GM12873 (cell line): ENCODE results near the gene ZNF668.

Experiments
- TF ChIP-seq, protein P1 (sequence below): IDR thresholded peaks from 2 replicates; pipeline ENCODE4 v1.5.1; 2012; ENCODE audit warnings: low read depth, mild to moderate bottlenecking, moderate library complexity, low read length, control low read depth; ENCODE audit not compliant: insufficient read depth; ENCODE audit errors: missing control alignments

Gene ZNF668

DNA sequence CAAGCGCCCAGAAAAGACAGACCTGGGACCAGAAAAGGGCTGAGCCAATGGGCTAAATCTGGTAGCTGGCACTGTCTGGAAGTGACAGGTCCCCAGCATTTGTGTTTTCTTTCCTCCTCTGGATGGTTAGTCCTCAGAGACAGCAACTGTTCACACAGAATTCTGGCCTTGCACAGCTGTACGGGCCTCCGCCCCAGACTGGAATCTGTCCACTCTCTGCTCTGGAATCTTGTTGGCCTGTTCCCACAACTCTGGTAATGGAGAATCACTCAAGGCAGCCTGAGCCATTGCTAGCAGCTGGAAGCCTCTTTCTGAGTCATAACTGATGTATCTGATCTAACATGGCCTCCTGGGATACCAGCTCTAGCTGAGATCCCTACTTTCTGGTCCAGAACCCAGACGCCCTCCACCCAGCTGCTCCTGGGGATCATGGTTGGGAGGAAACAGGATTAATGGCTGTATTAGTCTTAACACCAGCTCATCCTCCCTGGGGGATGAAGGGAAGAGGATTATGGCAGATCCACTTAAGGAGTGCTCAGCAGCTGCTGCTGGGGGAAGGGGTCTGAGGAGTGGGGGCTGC lies 9.1 kb downstream of the ZNF668 start:
- TF ChIP-seq, protein P1, sequence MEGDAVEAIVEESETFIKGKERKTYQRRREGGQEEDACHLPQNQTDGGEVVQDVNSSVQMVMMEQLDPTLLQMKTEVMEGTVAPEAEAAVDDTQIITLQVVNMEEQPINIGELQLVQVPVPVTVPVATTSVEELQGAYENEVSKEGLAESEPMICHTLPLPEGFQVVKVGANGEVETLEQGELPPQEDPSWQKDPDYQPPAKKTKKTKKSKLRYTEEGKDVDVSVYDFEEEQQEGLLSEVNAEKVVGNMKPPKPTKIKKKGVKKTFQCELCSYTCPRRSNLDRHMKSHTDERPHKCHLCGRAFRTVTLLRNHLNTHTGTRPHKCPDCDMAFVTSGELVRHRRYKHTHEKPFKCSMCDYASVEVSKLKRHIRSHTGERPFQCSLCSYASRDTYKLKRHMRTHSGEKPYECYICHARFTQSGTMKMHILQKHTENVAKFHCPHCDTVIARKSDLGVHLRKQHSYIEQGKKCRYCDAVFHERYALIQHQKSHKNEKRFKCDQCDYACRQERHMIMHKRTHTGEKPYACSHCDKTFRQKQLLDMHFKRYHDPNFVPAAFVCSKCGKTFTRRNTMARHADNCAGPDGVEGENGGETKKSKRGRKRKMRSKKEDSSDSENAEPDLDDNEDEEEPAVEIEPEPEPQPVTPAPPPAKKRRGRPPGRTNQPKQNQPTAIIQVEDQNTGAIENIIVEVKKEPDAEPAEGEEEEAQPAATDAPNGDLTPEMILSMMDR = no peak

DNA sequence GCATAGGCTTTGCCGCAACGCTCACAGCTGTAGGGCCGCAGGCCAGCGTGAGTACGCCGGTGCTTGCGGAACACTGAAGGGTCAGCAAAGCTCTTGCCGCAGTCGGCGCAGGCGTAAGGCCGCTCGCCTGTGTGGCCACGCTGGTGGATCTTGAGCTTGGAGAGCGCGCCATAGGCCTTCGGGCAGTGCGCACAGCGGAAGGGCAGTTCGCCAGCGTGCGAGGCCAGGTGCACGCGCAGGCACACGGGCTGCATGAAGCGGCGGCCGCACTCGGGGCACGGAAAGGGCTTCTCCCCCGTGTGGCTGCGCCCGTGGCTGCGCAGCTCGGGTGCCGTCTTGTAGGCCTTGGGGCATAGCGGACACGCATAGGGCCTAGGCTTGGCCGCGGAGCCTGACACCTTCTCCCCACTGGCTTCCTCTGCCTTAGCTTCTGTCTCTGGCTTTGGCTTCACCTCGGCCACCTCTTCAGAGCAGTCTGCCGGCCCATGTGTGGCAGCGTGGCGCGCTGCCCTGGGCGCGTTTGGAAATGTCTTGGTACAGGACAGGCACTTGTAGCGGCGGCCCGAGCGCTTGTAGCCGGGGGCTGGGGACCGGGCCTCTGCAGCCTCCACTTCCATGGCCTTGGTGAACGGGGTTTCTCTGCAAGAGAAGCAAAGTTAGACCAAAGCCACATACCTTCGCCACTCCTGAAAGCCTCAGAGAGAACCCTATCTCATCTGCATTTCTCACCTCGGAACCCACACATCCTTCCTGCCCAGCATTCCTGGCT lies 10.0 kb downstream of the ZNF668 start:
- TF ChIP-seq, protein P1 = no peak

DNA sequence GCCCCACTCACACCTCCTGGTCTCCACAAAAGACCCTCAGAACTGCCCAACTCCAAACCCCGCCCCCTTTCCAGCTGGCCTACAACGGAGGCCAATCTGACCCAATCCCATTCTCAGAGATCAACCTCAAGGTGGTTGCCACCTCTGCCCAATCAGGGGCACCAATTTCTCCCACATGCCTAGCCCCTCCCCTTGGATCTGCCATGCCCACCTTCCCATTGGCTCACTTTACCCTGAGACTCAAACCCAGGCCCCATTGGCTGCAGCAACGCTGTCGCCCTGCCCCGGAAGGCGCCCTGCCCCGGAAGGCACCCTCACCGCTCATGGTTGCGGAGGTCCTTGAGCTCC lies 10.6 kb downstream of the ZNF668 start:
- TF ChIP-seq, protein P1 = no peak

DNA sequence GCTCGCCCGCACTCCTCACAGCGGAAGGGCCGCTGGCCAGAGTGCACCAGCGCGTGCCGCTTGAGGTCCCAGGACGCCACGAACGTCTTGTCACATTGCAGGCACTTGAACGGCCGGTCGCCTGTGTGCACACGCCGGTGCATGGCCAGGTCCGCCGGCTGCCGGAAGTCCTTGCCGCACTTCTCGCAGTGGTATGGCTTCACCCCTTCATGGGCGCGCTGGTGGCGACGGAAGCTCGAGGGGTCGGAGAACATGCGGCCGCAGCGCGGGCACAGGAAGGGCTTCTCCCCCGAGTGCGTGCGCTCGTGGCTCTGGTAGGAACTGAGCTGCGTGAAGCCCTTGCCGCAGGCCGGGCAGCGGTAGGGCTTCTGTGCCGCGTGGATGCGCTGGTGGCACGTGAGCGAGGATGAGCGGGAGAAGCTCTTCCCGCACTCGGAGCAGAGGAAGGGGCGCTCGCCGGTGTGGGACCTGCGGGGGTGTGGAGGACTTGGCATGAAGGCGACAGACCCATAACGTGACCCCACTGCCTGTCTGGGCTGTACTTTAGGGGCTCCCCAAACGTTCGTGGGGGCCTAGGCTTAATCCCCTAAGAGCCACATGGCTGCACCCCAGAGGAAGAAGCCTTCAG lies 12.1 kb downstream of the ZNF668 start:
- TF ChIP-seq, protein P1 = no peak

DNA sequence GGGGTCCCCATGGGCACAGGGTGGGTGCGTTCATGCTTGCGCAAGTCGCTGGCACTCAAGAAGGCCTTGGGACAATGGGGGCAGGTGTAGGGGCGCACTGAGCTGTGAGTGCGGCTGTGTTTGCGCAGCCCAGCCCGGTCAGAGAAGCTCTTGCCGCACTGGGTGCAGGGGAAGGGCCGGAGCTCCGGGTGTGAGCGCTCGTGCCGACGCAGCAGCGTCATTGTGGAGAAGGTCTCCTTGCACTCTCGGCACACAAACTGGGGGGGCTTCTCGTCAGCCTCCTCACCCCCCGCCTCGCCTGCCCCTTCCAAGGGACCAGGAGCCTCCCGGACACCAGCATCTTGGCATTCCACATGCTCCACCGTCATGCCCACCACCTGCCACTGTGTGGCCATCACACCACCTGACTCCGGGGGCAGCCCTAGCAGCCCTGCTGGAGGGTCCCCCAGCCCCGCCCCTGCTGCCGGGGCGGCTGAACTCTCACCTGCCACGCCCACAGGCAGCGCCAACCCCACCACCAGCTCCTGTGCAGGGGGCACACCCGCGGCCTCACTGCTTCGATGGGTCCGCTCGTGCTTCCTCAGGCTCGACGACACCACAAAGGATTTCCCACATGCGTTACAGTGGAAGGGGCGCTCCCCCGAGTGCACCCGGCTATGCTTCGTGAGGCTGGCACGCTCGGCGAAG lies 12.8 kb downstream of the ZNF668 start:
- TF ChIP-seq, protein P1 = no peak

DNA sequence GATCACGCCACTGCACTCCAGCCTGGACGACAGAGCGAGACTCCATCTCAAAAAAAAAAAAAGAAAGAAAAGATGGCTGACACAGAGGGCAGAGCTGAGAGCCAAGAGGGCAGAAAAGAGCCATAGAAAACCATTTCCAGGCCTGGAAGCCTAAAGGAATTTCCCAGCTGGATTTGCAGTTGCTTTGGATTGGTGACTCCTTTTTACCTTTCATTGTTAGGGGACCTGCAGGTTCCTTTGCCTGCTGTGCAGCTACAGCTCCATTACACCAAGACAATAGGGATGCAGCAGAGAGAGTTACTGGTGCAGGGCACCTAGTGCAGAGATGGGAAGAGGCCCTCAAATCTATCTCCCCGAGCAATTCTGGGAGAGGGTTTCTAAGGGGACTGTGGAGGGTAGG lies 18.4 kb downstream of the ZNF668 start:
- TF ChIP-seq, protein P1 = no peak

- TF ChIP-seq, protein P1 = no peak
Measured at GRCh38 chr16:31052114-31052513, 21.9 kb downstream of the ZNF668 start.
